Prostate gland (tissue), 2 donors: ENCODE results near the gene RFT1.

Source experiments
- POLR2AphosphoS5 ChIP-seq: sonication (generic); formaldehyde crosslinking; IDR thresholded peaks from one replicate; pipeline ENCODE4 v1.6.1; 2017; ENCODE audit warnings: antibody characterized with exemption
- TF ChIP-seq, protein P1 (sequence below), 4 experiments: fragments of 200-600 bp in 2 of 4; fragments of 450-650 bp in 2 of 4; sonication (generic) in 2 of 4; IDR thresholded peaks; 1 replicate in 3 of 4; 2 replicates in 1 of 4; pipeline ENCODE4 v1.5.1; 2016 to 2019; ENCODE audit warnings: antibody characterized with exemption in 4 of 4, mild to moderate bottlenecking in 2 of 4, moderate library complexity in 2 of 4

GRCh38 chr3:53043738-53044137 lies 86.5 kb downstream of the RFT1 start:
- TF ChIP-seq, protein P1, sequence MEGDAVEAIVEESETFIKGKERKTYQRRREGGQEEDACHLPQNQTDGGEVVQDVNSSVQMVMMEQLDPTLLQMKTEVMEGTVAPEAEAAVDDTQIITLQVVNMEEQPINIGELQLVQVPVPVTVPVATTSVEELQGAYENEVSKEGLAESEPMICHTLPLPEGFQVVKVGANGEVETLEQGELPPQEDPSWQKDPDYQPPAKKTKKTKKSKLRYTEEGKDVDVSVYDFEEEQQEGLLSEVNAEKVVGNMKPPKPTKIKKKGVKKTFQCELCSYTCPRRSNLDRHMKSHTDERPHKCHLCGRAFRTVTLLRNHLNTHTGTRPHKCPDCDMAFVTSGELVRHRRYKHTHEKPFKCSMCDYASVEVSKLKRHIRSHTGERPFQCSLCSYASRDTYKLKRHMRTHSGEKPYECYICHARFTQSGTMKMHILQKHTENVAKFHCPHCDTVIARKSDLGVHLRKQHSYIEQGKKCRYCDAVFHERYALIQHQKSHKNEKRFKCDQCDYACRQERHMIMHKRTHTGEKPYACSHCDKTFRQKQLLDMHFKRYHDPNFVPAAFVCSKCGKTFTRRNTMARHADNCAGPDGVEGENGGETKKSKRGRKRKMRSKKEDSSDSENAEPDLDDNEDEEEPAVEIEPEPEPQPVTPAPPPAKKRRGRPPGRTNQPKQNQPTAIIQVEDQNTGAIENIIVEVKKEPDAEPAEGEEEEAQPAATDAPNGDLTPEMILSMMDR (IDR thresholded peaks at IDR 0.05) = no peak
- no peak for TF ChIP-seq POLR2AphosphoS5
